HPDE6-E6E7 (cell line): ENCODE measurements around the gene TUBE1.

Experiments
- DNase-seq: peaks from one replicate; pipeline ENCODE4 v3.0.0; 2011; ENCODE audit warnings: missing footprints; ENCODE audit errors: extremely low spot score

Gene TUBE1

GRCh38 chr6:112036088-112036637, 51.1 kb downstream of the TUBE1 start:
- DNase-seq: no peak

GRCh38 chr6:112034616-112034995, 52.7 kb downstream of the TUBE1 start:
- DNase-seq: no peak

- no peak for DNase-seq
Measured at GRCh38 chr6:112033791-112034615, 53.3 kb downstream of the TUBE1 start.

GRCh38 chr6:112032728-112033127, 54.6 kb downstream of the TUBE1 start:
- no peak for DNase-seq

GRCh38 chr6:112031960-112032359, 55.3 kb downstream of the TUBE1 start:
- DNase-seq: no peak

- DNase-seq: no peak
Measured at GRCh38 chr6:112030961-112031660, 56.2 kb downstream of the TUBE1 start.

GRCh38 chr6:112030206-112030960, 56.9 kb downstream of the TUBE1 start:
- DNase-seq: no peak

- no peak for DNase-seq
Measured at GRCh38 chr6:112029045-112029822, 58.0 kb downstream of the TUBE1 start.

GRCh38 chr6:112027942-112028674, 59.2 kb downstream of the TUBE1 start:
- DNase-seq: no peak

GRCh38 chr6:112026933-112027332, 60.3 kb downstream of the TUBE1 start:
- DNase-seq: no peak

GRCh38 chr6:112024464-112024863, 62.8 kb downstream of the TUBE1 start:
- DNase-seq: no peak

GRCh38 chr6:112022749-112023148, 64.5 kb downstream of the TUBE1 start:
- DNase-seq: no peak

GRCh38 chr6:112021691-112022310, 65.5 kb downstream of the TUBE1 start:
- DNase-seq: no peak
